Fibroblast of skin of right biceps (primary cell): Measurements from ENCODE around the gene INAFM2.

Source experiments
- DNase-seq: peaks from one replicate; pipeline ENCODE4 v3.0.0-alpha.2; 2013

Gene INAFM2

DNA sequence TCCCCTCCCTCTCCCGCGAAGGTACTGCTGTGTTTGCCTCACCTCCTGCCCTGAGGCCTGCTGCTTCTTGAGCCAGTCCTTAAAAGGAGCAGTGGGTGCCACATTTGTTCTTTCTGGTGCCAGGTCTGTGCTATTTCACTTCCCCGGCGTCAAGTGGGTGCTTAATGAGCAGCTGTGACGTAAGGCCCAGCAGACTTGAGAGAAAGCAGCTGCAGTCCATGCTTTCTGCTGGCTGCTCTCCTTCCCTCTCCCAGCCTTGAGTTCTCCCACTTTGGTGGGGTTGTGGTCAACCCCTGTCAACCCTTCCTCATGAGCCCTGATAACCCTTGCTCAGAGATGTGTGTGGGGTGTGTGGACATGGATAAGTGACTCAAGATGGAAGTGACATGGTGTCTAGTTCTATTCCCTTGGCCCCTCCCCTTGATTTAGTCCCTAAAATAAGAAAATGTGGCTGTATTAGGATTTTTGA is 6.9 kb downstream of the INAFM2 start:
- no peak for DNase-seq

- no peak for DNase-seq
Observed at GRCh38 chr15:40331026-40331425, 7.5 kb downstream of the INAFM2 start.

DNA sequence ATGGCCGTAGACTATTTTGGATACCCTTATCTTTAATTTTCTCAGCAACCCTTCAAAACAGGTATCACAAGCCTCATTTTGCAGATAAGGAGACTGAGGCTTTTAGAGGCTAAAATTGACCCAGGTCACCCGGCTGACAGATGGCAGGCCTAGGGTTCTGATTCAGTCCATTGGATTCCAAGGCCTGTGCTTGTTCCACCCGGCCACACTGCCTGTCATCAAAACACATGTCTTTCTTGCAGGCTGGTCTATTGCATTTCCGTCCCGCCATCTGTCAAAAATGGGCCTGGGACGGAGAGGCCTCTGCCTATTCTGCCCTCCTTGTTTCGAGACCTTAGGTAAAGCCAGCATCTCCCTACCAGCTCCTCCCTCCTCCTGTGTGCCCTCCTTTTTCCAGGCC is 8.1 kb downstream of the INAFM2 start:
- DNase-seq = no peak

GRCh38 chr15:40332113-40332781 is 8.8 kb downstream of the INAFM2 start:
- no peak for DNase-seq

- peak; percentile 81 for DNase-seq
Observed at GRCh38 chr15:40333922-40334492, 10.5 kb downstream of the INAFM2 start.

DNA sequence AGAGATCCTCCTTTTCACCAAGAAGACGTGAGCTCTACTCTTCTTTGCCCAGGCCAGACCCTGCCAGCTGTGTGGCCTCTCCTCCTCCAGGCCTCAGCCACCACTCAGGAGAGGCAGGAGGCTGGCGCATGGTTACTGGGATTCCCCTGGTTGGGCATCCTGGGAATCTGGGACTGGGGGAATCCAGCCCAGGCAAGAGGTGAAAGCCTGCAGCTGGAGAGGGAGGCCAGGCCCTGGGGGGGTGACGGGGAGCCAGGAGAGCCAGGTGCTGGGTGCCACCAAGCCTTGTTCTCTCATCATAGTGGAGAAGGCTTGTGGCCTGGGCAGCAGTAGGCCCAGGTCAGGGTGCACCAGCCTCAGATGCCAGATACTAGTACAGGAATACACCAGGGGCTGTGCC is 11.0 kb downstream of the INAFM2 start:
- no peak for DNase-seq

GRCh38 chr15:40334941-40335795 is 11.7 kb downstream of the INAFM2 start:
- DNase-seq = no peak

DNA sequence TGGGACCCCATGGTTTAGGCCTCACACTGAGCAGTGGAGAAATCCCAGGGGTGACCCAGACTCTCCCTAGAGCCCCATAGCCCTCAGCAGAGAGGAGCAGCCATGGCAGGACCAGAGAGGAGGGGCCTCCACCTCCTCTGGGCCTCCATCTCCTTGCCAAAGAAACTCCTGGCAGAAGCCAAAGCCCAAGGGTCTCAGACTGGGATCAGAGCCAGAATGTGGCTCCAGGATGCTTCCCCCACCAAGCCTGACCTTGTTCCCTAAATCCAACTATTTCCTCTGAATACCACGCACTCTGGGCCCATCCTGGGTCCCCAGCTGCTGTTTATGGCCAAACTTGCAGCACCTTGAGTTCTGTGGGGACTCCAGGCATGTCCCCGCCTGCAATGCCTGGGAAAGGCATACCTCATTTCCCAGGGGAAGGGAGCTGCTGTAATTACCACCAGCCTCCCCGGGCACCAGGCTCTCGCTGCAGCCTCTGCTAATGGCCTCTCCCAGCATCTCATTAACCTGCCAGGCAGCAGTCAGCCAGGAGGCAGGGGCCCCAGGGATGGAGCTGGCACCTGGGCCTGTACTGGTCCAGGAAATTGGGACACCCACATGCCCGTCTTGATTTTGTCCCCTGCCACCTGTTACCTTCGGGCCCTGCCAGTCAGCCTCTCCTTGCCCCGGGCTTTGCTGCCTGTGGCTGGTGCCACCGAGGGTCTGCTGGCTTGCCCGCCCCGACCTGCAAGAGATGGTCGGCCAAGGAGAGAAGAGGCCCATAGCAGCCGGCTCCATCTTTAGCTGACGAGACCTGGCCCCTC is 12.6 kb downstream of the INAFM2 start:
- DNase-seq = no peak

DNA sequence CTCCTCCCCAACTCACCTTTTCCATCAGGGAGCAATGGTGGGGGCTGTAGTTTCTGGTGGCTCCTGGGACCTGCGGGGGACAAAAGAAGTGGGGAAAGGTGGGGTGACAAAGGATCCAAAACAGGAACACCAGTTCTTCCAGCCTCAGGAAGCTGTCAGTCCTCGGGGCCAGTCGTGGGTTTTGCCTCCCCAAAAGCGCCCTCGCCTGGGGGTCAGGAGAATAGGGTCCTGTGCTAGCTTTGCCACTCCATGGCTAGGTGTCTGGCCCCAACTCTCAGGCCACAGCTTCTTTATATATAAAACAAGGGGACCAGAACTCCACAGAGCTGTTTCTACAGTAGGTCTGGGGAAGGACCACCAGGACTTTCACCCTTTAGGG is 13.2 kb downstream of the INAFM2 start:
- no peak for DNase-seq

DNA sequence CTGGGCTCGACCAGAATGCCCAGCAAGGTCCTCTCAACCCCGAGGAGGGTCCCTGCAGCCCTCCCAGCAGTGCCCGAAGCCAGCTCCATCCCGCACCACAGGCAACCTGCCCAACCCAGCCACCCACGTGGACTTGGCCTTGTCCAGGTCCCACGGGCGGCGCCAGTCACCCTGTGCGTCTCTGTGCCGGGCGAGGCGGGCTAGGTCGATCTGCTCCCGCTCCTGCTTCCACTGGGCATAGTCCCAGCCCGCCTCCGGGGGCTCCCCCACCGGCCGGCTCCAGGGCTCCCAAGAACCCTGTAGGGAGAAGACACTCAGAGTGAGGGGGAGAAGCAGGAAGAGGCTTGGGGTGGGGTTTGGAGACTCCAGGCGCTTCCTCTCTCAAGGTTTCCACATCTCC is 14.1 kb downstream of the INAFM2 start:
- no peak for DNase-seq

DNA sequence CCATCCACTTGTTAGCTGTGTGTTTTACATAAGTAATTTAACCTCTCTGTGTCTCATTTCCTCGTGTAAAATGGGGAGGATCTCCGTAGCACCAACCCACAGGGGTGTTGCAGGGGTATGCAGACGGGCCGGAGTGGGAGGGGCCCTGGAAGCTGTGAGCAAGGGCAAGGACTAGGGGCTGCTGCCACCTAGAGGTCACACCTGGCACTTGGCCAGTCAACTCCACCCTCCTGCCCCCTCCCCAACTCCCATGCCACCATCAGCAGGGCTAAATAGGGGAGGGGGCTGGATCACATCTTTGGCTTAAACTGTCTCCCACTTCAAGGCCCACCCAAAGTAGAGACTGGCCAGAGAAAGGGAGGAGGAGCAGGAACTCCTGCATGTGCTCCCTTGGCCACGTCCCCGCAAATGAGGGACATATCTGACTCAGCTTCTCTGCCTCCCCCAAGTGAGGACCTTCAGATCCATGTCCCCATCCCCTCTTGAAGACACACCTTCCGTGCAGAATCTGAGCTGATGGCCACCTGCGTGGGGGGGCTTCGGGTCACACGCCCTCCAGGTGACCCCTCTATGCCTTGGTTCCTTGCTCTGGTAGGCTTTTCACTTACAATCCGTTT is 14.7 kb downstream of the INAFM2 start:
- peak; percentile 78 for DNase-seq

DNA sequence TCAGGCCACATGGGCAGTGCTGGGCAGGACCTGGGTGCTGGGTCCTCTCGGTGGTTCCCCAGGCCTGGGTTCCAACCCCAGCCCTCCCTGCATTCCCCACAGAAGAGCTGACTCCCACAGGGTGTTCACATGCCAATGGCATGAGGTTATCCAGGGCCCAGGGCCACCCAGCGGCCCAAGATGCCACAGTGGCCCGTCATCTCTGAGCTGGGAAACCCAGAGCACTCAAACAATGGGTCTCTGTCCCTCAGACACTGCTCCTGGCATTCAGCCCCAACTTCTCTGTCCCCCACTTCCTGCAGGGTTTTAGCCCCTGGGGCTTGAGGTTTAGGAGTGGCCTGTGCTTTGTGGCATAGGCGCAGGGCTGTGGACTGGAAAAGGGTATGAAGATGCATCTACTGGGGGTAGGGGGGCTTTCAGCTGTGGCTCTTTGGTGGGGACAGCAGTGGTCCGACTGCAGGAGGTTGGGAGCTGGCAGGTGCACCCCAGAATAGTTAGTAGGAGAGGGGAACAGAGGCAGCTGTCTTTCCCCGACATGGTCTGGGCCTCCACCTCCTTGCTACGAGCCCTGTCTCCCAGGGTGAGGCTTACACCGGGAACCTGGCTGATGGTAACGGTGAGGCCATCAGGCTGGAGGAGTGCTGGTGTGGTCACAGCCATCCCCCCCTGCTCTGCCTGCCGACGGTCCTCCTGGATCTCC is 15.6 kb downstream of the INAFM2 start:
- peak; percentile 93 for DNase-seq

DNA sequence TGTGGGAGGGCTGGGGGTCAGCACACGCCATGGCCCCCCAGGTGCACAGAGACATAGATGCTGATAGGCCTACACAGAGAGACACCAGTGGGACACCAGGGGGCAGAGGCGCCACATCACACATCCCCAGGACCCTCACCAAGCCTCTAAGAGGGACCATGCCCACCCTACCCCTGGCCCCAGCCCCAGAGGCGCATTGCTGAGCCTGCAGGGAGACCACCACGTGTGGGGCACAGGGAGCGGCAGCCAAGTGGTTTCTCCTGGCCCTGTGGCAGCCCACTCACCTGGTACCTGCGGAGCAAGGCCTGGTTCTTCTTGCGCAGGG is 16.1 kb downstream of the INAFM2 start:
- no peak for DNase-seq

GRCh38 chr15:40340038-40340739 is 16.7 kb downstream of the INAFM2 start:
- DNase-seq = peak; percentile 85

DNA sequence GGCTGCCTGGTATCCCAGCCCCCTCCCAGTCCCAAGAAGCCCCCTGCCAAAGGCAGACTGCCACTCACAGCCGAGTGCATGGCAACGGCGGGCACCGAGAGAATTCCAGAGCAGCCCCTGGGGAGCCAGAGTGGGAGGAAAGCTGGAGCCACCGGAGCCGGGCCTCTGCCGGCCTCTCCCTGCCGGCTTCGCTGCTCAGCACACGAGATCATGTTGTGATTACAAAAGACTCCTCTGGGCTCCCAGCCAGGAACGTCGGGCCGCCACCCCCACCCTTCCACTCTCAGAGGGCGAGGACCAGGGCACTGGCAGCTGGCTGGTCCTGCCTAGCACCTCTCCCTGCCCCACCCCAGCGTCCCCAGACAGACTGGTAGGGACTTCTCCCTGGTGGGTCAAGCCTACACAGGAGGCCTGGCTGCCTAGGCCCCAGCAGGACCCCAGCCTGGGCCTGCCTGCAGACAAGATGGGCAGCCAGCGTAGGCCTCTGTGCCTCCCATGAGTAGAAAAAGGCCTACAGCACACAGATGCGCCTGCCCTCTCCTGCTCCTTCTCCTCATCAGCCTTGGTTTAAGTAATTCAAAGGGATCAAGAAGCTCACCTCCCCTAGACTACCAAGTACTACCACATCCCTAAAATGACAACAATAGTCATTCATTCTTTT is 17.4 kb downstream of the INAFM2 start, which contains the start of gene CCDC9B:
TSS of gene CCDC9B (minus strand) at position 200 of the 661 bp plus-strand sequence. CDS start at position 80, 120 bp downstream.
- DNase-seq = peak; percentile 88

DNA sequence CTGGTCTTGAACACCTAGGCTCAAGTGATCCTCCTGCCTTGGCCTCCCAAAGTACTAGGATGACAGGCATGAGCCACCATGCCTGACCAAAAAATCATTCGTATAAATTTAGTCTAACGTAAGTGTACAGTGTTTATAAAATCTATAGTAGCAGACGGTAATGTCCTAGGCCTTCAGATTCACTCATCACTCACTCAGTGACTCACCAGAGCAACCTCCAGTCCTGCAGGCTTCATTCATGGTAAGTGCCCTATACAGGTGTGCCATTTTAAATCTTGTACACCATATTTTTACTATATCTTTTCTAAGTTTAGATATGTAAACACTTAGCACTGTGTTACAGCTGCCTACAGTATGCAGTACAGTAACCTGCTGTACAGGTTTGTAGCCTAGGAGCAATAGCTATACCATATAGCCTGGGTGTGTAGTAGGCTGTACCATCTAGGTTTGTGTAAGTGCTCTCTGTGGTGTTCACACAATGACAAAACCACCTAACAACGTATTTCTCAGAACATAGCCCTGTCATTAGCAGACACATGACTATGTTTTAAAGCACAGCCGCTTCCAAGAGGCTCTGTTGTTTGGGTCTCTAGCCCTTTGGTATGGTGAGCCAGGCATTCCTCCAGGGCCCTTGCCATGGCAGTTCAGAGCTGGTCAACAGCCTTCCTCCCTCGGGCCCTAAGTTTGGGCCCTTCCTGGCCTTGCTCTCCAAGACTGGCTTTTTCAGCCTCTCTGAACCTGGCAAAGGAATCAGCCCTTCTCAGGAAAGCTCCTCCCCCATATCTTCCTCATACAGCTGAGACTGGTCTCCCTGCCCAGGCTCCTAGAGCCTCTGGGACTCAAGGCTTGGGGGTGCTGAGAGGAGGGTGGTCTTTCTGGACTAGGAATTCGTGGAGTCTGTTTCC is 19.2 kb downstream of the INAFM2 start:
- DNase-seq = peak; percentile 58

GRCh38 chr15:40343512-40343911 is 20.0 kb downstream of the INAFM2 start:
- peak; percentile 96 for DNase-seq

- peak; percentile 60 for DNase-seq
Observed at GRCh38 chr15:40344217-40344616, 20.7 kb downstream of the INAFM2 start.

- DNase-seq = peak; percentile 66
Observed at GRCh38 chr15:40344631-40345120, 21.2 kb downstream of the INAFM2 start.
